GM23338 (cell line): ENCODE results near the gene PCDHA8. TPM values are rescaled to one million over a fixed set of nuclear protein-coding genes. Genes with fewer than 3 reads are reported as not detected.
"Not testable (repeated sequence)": the region's sequence is repeated elsewhere in the genome, so short reads cannot be mapped to it uniquely, and the experiment has no call there.

Experiments
- ATAC-seq: fragments of 200-7000 bp; cut with Tn5 transposase; 3 replicates; pipeline ENCODE4 v1.9.1; 2020
- DNase-seq: peaks from one replicate; pipeline ENCODE4 v3.0.0-alpha.2; 2015; ENCODE audit warnings: low spot score
- H2AFZ ChIP-seq: fragments of 200-600 bp; sonication (generic); 2 replicates; pipeline ENCODE4 v1.8.0; 2016; ENCODE audit warnings: antibody characterized with exemption, mild to moderate bottlenecking, moderate library complexity
- H3F3A ChIP-seq: fragments of 200-600 bp; sonication (generic); replicated peaks from 2 replicates; pipeline ENCODE4 v1.8.0; 2017; ENCODE audit warnings: antibody characterized with exemption, mixed run types, low read depth
- H3K27ac ChIP-seq: fragments of 200-600 bp; sonication (generic); 2 replicates; pipeline ENCODE4 v1.6.1; 2016; ENCODE audit warnings: low read depth
- H3K27me3 ChIP-seq: fragments of 200-600 bp; sonication (generic); 2 replicates; pipeline ENCODE4 v1.8.0; 2016; ENCODE audit warnings: mild to moderate bottlenecking, mixed run types, moderate library complexity; ENCODE audit not compliant: insufficient read depth
- H3K36me3 ChIP-seq: fragments of 200-600 bp; sonication (generic); 2 replicates; pipeline ENCODE4 v1.8.0; 2016; ENCODE audit warnings: mild to moderate bottlenecking; ENCODE audit not compliant: insufficient read depth
- H3K4me1 ChIP-seq: fragments of 200-600 bp; sonication (generic); 2 replicates; pipeline ENCODE4 v1.8.0; 2016; ENCODE audit warnings: mild to moderate bottlenecking, moderate library complexity; ENCODE audit not compliant: insufficient read depth
- H3K4me2 ChIP-seq: fragments of 200-600 bp; sonication (generic); 2 replicates; pipeline ENCODE4 v1.7.1; 2017; ENCODE audit warnings: mixed run types
- H3K4me3 ChIP-seq: fragments of 200-600 bp; sonication (generic); 2 replicates; pipeline ENCODE4 v1.6.1; 2016; ENCODE audit warnings: mixed run types
- H3K79me2 ChIP-seq: fragments of 200-600 bp; sonication (generic); replicated peaks from 2 replicates; pipeline ENCODE4 v1.8.0; 2017; ENCODE audit warnings: mild to moderate bottlenecking; ENCODE audit not compliant: insufficient read depth
- H3K9me2 ChIP-seq: fragments of 200-600 bp; sonication (generic); 2 replicates; pipeline ENCODE4 v1.8.0; 2017; ENCODE audit not compliant: insufficient read depth
- H4K20me1 ChIP-seq: fragments of 200-600 bp; sonication (generic); replicated peaks from 2 replicates; pipeline ENCODE4 v1.8.0; 2017; ENCODE audit warnings: mild to moderate bottlenecking; ENCODE audit not compliant: insufficient read depth
- H3K27ac Mint-ChIP-seq: 2 replicates; pipeline ENCODE4 v1.8.0; 2020; ENCODE audit warnings: inconsistent platforms, mild to moderate bottlenecking, moderate library complexity, mixed read lengths
- H3K27me3 Mint-ChIP-seq: 3 replicates; pipeline ENCODE4 v1.8.0; 2022; ENCODE audit warnings: low read depth, mild to moderate bottlenecking, moderate library complexity, mixed read lengths, inconsistent platforms; ENCODE audit not compliant: insufficient read depth, poor library complexity
- H3K36me3 Mint-ChIP-seq: 3 replicates; pipeline ENCODE4 v1.8.0; 2021; ENCODE audit warnings: low read depth, mild to moderate bottlenecking, inconsistent platforms, moderate library complexity, mixed read lengths
- H3K4me1 Mint-ChIP-seq: 3 replicates; pipeline ENCODE4 v1.8.0; 2020; ENCODE audit warnings: mild to moderate bottlenecking, inconsistent platforms, mixed read lengths
- H3K4me3 Mint-ChIP-seq: 3 replicates; pipeline ENCODE4 v1.8.0; 2021; ENCODE audit warnings: moderate library complexity, mild to moderate bottlenecking, inconsistent platforms, mixed read lengths
- H3K9me3 Mint-ChIP-seq: 3 replicates; pipeline ENCODE4 v1.8.0; 2020; ENCODE audit warnings: moderate library complexity, mild to moderate bottlenecking, inconsistent platforms, mixed read lengths
- CTCF ChIP-seq, 2 experiments: fragments of 200-600 bp in 1 of 2; sonication (generic) in 1 of 2; conservative IDR thresholded peaks; 2 replicates each; pipeline versions ENCODE4 v1.5.1 to v1.6.1; 2016 to 2017; ENCODE audit warnings: antibody characterized with exemption in 2 of 2, low read depth in 2 of 2, mild to moderate bottlenecking in 2 of 2, moderate library complexity in 1 of 2
- REST ChIP-seq: IDR thresholded peaks from one replicate; pipeline ENCODE4 v1.6.1; 2018; ENCODE audit warnings: antibody characterized with exemption; ENCODE audit not compliant: unreplicated experiment
- polyA plus RNA-seq: library from polyadenylated mRNA; unstranded; fragments of >200 nt; fragmentation: Nextera tagmentation; extraction: Ambion mirVana; gene quantifications from 2 replicates; pipeline ENCODE4 v1.2.1, GENCODE V29; 2016
- total RNA-seq: library from RNA; depleted of rRNA; stranded (reverse); fragments of >200 nt; shearing (Covaris generic); gene quantifications from 2 replicates; pipeline ENCODE4 v1.2.3, GENCODE V29; 2014

PCDHA8 gene
- total and polyA plus RNA-seq, 2 experiments from 2014 or later: 0.86 to 3.1 TPM

- not testable (repeated sequence) for H3K9me2 ChIP-seq, H2AFZ ChIP-seq, H3K4me2 ChIP-seq, H3K27ac Mint-ChIP-seq, H3K27me3 ChIP-seq, H3F3A ChIP-seq, H4K20me1 ChIP-seq, DNase-seq, H3K9me3 Mint-ChIP-seq, H3K27ac ChIP-seq, H3K27me3 Mint-ChIP-seq, H3K36me3 ChIP-seq, ATAC-seq
- Mint-ChIP-seq H3K4me3 (peak overlapping the region; percentile 97; the same call in 2 of the 3 replicates), H3K4me1 (peaks cover 17% of the 10 kb centered on the region; the same call in 2 of the 3 replicates), H3K36me3 (peaks cover 18% of the 10 kb centered on the region)
- peak; percentile 65 for TF ChIP-seq REST
- H3K4me1 ChIP-seq: peaks cover 15% of the 10 kb centered on the region; the same call in 1 of the 2 replicates
- 0 out of 2 replicates have a peak overlapping the region, but pooled peaks have one; percentile 66 for H3K4me3 ChIP-seq
- peaks cover 43% of the 10 kb centered on the region for H3K79me2 ChIP-seq
Observed at GRCh38 chr5:140876541-140877261, 35.7 kb downstream of the PCDHA8 start.

- DNase-seq (no peak), ATAC-seq (no peak)
- no peak overlapping the region for H3K27ac Mint-ChIP-seq
- no peaks in the 10 kb centered on the region for H3K9me2 ChIP-seq
- H3K79me2 ChIP-seq: peaks cover 38% of the 10 kb centered on the region
- H3K4me1 Mint-ChIP-seq: peaks cover 17% of the 10 kb centered on the region; the same call in 2 of the 3 replicates
- H3K27me3 ChIP-seq: no peaks in the 10 kb centered on the region
- no peaks in the 10 kb centered on the region; the same call in 1 of the 2 replicates for H3K36me3 ChIP-seq
- no peak overlapping the region for H3K27ac ChIP-seq
- H3F3A ChIP-seq: no peaks in the 10 kb centered on the region; the same call in 1 of the 2 replicates
- H3K27me3 Mint-ChIP-seq: peaks cover 3% of the 10 kb centered on the region
- H2AFZ ChIP-seq: no peak overlapping the region
- no peak overlapping the region for H3K4me3 Mint-ChIP-seq
- TF ChIP-seq CTCF (conservative IDR thresholded peaks at IDR 0.05; ENCODE audit: low read depth in 2 of 2): no peak
- no peaks in the 10 kb centered on the region for H3K9me3 Mint-ChIP-seq
- peaks cover 9% of the 10 kb centered on the region; the same call in 1 of the 2 replicates for H4K20me1 ChIP-seq
- H3K4me1 ChIP-seq: peaks cover 15% of the 10 kb centered on the region; the same call in 1 of the 2 replicates
- H3K4me2 ChIP-seq: no peak overlapping the region
- H3K4me3 ChIP-seq: no peak overlapping the region
- peaks cover 13% of the 10 kb centered on the region for H3K36me3 Mint-ChIP-seq
Observed at GRCh38 chr5:140877262-140877581, 36.2 kb downstream of the PCDHA8 start.
